ENCODE measurements around the gene ERBB4.

DNA sequence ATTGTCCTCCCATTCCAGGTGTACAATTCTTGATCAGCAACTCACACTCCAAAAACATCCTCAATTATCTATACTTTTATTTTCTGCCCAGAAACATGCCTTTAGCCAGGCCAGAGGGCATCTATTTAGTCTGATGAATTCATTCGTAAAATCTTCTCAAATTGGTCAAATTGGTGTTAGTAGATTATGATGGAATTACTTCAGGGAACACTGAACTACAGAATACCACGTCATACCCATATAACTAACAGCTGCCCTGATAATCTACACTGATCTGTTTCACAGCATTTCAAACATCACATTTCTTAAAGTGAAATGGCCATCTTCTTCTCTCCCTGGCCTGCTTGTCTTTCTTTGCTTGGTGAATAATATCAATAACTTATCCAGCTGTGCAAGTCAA, 1140.8 kb downstream of the ERBB4 start:
- TF ChIP-seq, protein P1, sequence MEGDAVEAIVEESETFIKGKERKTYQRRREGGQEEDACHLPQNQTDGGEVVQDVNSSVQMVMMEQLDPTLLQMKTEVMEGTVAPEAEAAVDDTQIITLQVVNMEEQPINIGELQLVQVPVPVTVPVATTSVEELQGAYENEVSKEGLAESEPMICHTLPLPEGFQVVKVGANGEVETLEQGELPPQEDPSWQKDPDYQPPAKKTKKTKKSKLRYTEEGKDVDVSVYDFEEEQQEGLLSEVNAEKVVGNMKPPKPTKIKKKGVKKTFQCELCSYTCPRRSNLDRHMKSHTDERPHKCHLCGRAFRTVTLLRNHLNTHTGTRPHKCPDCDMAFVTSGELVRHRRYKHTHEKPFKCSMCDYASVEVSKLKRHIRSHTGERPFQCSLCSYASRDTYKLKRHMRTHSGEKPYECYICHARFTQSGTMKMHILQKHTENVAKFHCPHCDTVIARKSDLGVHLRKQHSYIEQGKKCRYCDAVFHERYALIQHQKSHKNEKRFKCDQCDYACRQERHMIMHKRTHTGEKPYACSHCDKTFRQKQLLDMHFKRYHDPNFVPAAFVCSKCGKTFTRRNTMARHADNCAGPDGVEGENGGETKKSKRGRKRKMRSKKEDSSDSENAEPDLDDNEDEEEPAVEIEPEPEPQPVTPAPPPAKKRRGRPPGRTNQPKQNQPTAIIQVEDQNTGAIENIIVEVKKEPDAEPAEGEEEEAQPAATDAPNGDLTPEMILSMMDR (IDR thresholded peaks at IDR 0.05; ENCODE audit: low read length) = no peak
- TF ChIP-seq EZH2 (optimal IDR thresholded peaks at IDR 0.05; ENCODE audit: low read depth, low read length) (no peak), EZH2phosphoT487 (IDR thresholded peaks at IDR 0.05; ENCODE audit: low read length) (no peak)

All from MM.1S (cell line).